Cardiac muscle cell (in vitro differentiated cells and primary cell): Measurements from ENCODE around the gene PDZD2. TPM values are rescaled to one million over a fixed set of nuclear protein-coding genes. Genes with fewer than 3 reads are reported as not detected.
"Not testable (repeated sequence)": the region's sequence is repeated elsewhere in the genome, so short reads cannot be mapped to it uniquely, and the experiment has no call there.

Experiments
- DNase-seq, 2 donors: peaks; one replicate each; pipeline versions ENCODE4 v3.0.0 to v3.0.0-alpha.2; 2010 to 2017; ENCODE audit warnings: low read depth in 1 of 2, low spot score in 1 of 2
- H3K27ac ChIP-seq: fragments of 200-600 bp; sonication (generic); 2 replicates; pipeline ENCODE4 v1.5.1; 2016
- H3K27me3 ChIP-seq: fragments of 200-600 bp; sonication (generic); 2 replicates; pipeline ENCODE4 v1.6.0; 2016; ENCODE audit warnings: control low read depth
- H3K36me3 ChIP-seq: fragments of 200-600 bp; sonication (generic); 2 replicates; pipeline ENCODE4 v1.5.1; 2016; ENCODE audit warnings: control low read depth
- H3K4me1 ChIP-seq: fragments of 200-600 bp; sonication (generic); 2 replicates; pipeline ENCODE4 v1.8.1; 2017; ENCODE audit warnings: low read depth, mild to moderate bottlenecking, mixed run types
- H3K4me3 ChIP-seq: fragments of 200-600 bp; sonication (generic); 2 replicates; pipeline ENCODE4 v1.5.1; 2016; ENCODE audit warnings: mild to moderate bottlenecking
- H3K9me3 ChIP-seq: fragments of 200-600 bp; sonication (generic); 2 replicates; pipeline ENCODE4 v1.5.1; 2017; ENCODE audit warnings: low read depth, mild to moderate bottlenecking, control low read depth
- CTCF ChIP-seq: IDR thresholded peaks from 2 replicates; pipeline ENCODE4 v1.5.1; 2012; ENCODE audit warnings: low read depth, mild to moderate bottlenecking, low read length
- polyA plus RNA-seq: library from polyadenylated mRNA; unstranded; fragments of >200 nt; fragmentation: Nextera tagmentation; extraction: Ambion mirVana; gene quantifications from 2 replicates; pipeline ENCODE4 v1.2.1, GENCODE V29; 2016
- total RNA-seq: library from RNA; depleted of rRNA; stranded (reverse); fragments of >200 nt; gene quantifications from 2 replicates; pipeline ENCODE4 v1.2.3, GENCODE V29; 2016

Gene PDZD2
- total and polyA plus RNA-seq, 2 experiments from 2014 or later = 3.0 to 3.5 TPM

- H3K27me3 ChIP-seq = no peaks in the 10 kb centered on the region
- no peaks in the 10 kb centered on the region for H3K9me3 ChIP-seq
- TF ChIP-seq CTCF = no peak
- DNase-seq = peak in 1 of 2 donors; percentile 37
- peaks cover 4% of the 10 kb centered on the region for H3K4me1 ChIP-seq
- H3K36me3 ChIP-seq = no peaks in the 10 kb centered on the region
- no peak overlapping the region for H3K4me3 ChIP-seq
- no peak overlapping the region for H3K27ac ChIP-seq
These were observed 390.3 kb downstream of the PDZD2 start for GRCh38 chr5:32029261-32029660.

GRCh38 chr5:32029781-32030180 lies 390.9 kb downstream of the PDZD2 start:
- Histone ChIP-seq H3K9me3 (no peaks in the 10 kb centered on the region), H3K4me3 (no peak overlapping the region), H3K27ac (no peak overlapping the region), H3K27me3 (no peaks in the 10 kb centered on the region), H3K36me3 (no peaks in the 10 kb centered on the region), H3K4me1 (peaks cover 4% of the 10 kb centered on the region)
- TF ChIP-seq CTCF = no peak
- no peak for DNase-seq

- no peak overlapping the region for H3K4me3 ChIP-seq
- H3K4me1 ChIP-seq = peaks cover 4% of the 10 kb centered on the region
- H3K36me3 ChIP-seq = no peaks in the 10 kb centered on the region
- no peak for TF ChIP-seq CTCF
- no peaks in the 10 kb centered on the region for H3K27me3 ChIP-seq
- no peaks in the 10 kb centered on the region for H3K9me3 ChIP-seq
- H3K27ac ChIP-seq = no peak overlapping the region
- DNase-seq = no peak
These were observed 391.3 kb downstream of the PDZD2 start for GRCh38 chr5:32030222-32030621.

GRCh38 chr5:32030686-32031085 lies 391.8 kb downstream of the PDZD2 start:
- no peak for TF ChIP-seq CTCF
- H3K27ac ChIP-seq = no peak overlapping the region
- H3K4me1 ChIP-seq = peaks cover 4% of the 10 kb centered on the region
- no peak overlapping the region for H3K4me3 ChIP-seq
- H3K9me3 ChIP-seq = no peaks in the 10 kb centered on the region
- H3K36me3 ChIP-seq = no peaks in the 10 kb centered on the region
- no peaks in the 10 kb centered on the region for H3K27me3 ChIP-seq
- DNase-seq = peak in 1 of 2 donors; percentile 27

- Histone ChIP-seq H3K27ac (no peak overlapping the region), H3K27me3 (no peaks in the 10 kb centered on the region), H3K9me3 (no peaks in the 10 kb centered on the region), H3K4me3 (no peak overlapping the region), H3K36me3 (no peaks in the 10 kb centered on the region), H3K4me1 (peaks cover 4% of the 10 kb centered on the region)
- TF ChIP-seq CTCF = no peak
- DNase-seq = peak in 1 of 2 donors; percentile 31
These were observed 392.2 kb downstream of the PDZD2 start for GRCh38 chr5:32031089-32031488.

- Histone ChIP-seq H3K27ac (no peak overlapping the region), H3K9me3 (no peaks in the 10 kb centered on the region), H3K4me1 (no peaks in the 10 kb centered on the region), H3K27me3 (no peaks in the 10 kb centered on the region), H3K4me3 (no peak overlapping the region), H3K36me3 (no peaks in the 10 kb centered on the region)
- peak; percentile 17 for TF ChIP-seq CTCF
- no peak for DNase-seq
These were observed 399.6 kb downstream of the PDZD2 start for GRCh38 chr5:32038523-32038922.

GRCh38 chr5:32039133-32039532 lies 400.2 kb downstream of the PDZD2 start:
- not testable (repeated sequence) for H3K9me3 ChIP-seq, DNase-seq, H3K27me3 ChIP-seq, H3K27ac ChIP-seq, H3K4me1 ChIP-seq, H3K36me3 ChIP-seq, H3K4me3 ChIP-seq

GRCh38 chr5:32039601-32040000 lies 400.7 kb downstream of the PDZD2 start:
- not testable (repeated sequence) for H3K27me3 ChIP-seq, H3K27ac ChIP-seq, H3K9me3 ChIP-seq, H3K4me1 ChIP-seq, DNase-seq, H3K4me3 ChIP-seq, H3K36me3 ChIP-seq
